HEK293 (cell line): Measurements from ENCODE around the gene RASA3.

Experiments
- CTCF ChIA-PET: fragments of 350-600 bp; formaldehyde crosslinking; extraction: SDS; loops from one replicate; lab custom pipeline; 2021; ENCODE audit warnings: antibody characterized with exemption; lab: Yijun Ruan, JAX
- POLR2A ChIA-PET: fragments of 300-600 bp; formaldehyde crosslinking; extraction: SDS; loops from one replicate; lab custom pipeline; 2020; ENCODE audit warnings: antibody characterized with exemption, inconsistent platforms; lab: Yijun Ruan, JAX
- H3K27ac ChIP-seq: fragments of 200-500 bp; sonication (Bioruptor generic); 2 replicates; pipeline ENCODE4 v1.5.1; 2014; ENCODE audit warnings: low read depth, low read length, control low read depth, inconsistent platforms; ENCODE audit errors: extremely low read depth
- H3K36me3 ChIP-seq, 2 experiments: fragments of 200-500 bp in 1 of 2; sonication (Bioruptor generic) in 1 of 2; 1 replicate in 1 of 2; 2 replicates in 1 of 2; pipeline ENCODE4 v1.5.1; 2014 to 2017; ENCODE audit warnings: inconsistent platforms in 2 of 2, low read length in 2 of 2; ENCODE audit not compliant: control insufficient read depth in 2 of 2, insufficient read depth in 1 of 2
- H3K4me1 ChIP-seq: fragments of 200-500 bp; sonication (Bioruptor generic); 2 replicates; pipeline ENCODE4 v1.5.1; 2014; ENCODE audit warnings: mild to moderate bottlenecking, low read length, inconsistent platforms; ENCODE audit not compliant: control insufficient read depth, insufficient read depth
- H3K4me3 ChIP-seq: 2 replicates; pipeline ENCODE4 v1.5.1; 2011; ENCODE audit warnings: low read depth, mild to moderate bottlenecking, control low read depth, low read length, moderate library complexity
- H3K9me3 ChIP-seq: fragments of 200-500 bp; sonication (Bioruptor generic); 2 replicates; pipeline ENCODE4 v1.5.1; 2014; ENCODE audit warnings: low read depth, low read length, inconsistent platforms; ENCODE audit not compliant: control insufficient read depth, insufficient read depth
- GLIS1 ChIP-seq: fragments of 450-650 bp; formaldehyde crosslinking; IDR thresholded peaks from 2 replicates; pipeline ENCODE4 v1.5.1; 2016; ENCODE audit warnings: missing biosample characterization, missing genetic modification characterization
- KLF9 ChIP-seq: fragments of 450-650 bp; formaldehyde crosslinking; IDR thresholded peaks from 2 replicates; pipeline ENCODE4 v1.5.1; 2016; ENCODE audit warnings: missing biosample characterization, missing genetic modification characterization, low read depth
- PATZ1 ChIP-seq: fragments of 450-650 bp; formaldehyde crosslinking; IDR thresholded peaks from 2 replicates; pipeline ENCODE4 v1.5.1; 2016; ENCODE audit warnings: missing biosample characterization, missing genetic modification characterization
- ZBTB17 ChIP-seq: fragments of 450-650 bp; formaldehyde crosslinking; IDR thresholded peaks from 2 replicates; pipeline ENCODE4 v1.5.1; 2016; ENCODE audit warnings: missing biosample characterization, missing genetic modification characterization
- ZIC2 ChIP-seq: fragments of 450-650 bp; formaldehyde crosslinking; IDR thresholded peaks from 2 replicates; pipeline ENCODE4 v1.5.1; 2016; ENCODE audit warnings: missing biosample characterization, missing genetic modification characterization
- ZNF174 ChIP-seq: fragments of 450-650 bp; formaldehyde crosslinking; IDR thresholded peaks from 2 replicates; pipeline ENCODE4 v1.5.0; 2017; ENCODE audit warnings: missing biosample characterization, mild to moderate bottlenecking, missing genetic modification characterization
- ZNF544 ChIP-seq: fragments of 450-650 bp; formaldehyde crosslinking; IDR thresholded peaks from 2 replicates; pipeline ENCODE4 v1.5.0; 2017; ENCODE audit warnings: missing biosample characterization, missing genetic modification characterization
- ZNF571 ChIP-seq: fragments of 450-650 bp; formaldehyde crosslinking; IDR thresholded peaks from 2 replicates; pipeline ENCODE4 v1.5.0; 2017; ENCODE audit warnings: missing biosample characterization, missing genetic modification characterization
- ZNF768 ChIP-seq: fragments of 450-650 bp; formaldehyde crosslinking; IDR thresholded peaks from 2 replicates; pipeline ENCODE4 v1.5.1; 2018; ENCODE audit warnings: missing biosample characterization, mild to moderate bottlenecking, missing genetic modification characterization
- ZNF777 ChIP-seq: fragments of 450-650 bp; formaldehyde crosslinking; IDR thresholded peaks from 2 replicates; pipeline ENCODE4 v1.5.1; 2017; ENCODE audit warnings: missing biosample characterization, missing genetic modification characterization, borderline replicate concordance
- ZSCAN30 ChIP-seq: fragments of 450-650 bp; IDR thresholded peaks from 2 replicates; pipeline ENCODE4 v1.5.1; 2018; ENCODE audit warnings: missing biosample characterization, mild to moderate bottlenecking, missing genetic modification characterization, moderate library complexity
- TF ChIP-seq, protein P1 (sequence below): fragments of 450-650 bp; formaldehyde crosslinking; conservative IDR thresholded peaks from 2 replicates; pipeline ENCODE4 v1.5.1; 2016; ENCODE audit warnings: low read depth, missing biosample characterization, missing genetic modification characterization
- TF ChIP-seq, protein P2 (sequence below): fragments of 450-650 bp; formaldehyde crosslinking; IDR thresholded peaks from 2 replicates; pipeline ENCODE4 v1.5.1; 2016; ENCODE audit warnings: missing biosample characterization, missing genetic modification characterization

The RASA3 gene

GRCh38 chr13:113939129-113939943, 193.1 kb downstream of the RASA3 start:
- Histone ChIP-seq H3K9me3 (no peaks in the 10 kb centered on the region), H3K27ac (no peak overlapping the region), H3K36me3 (no peaks in the 10 kb centered on the region), H3K4me3 (no peak overlapping the region), H3K4me1 (no peaks in the 10 kb centered on the region)
- POLR2A ChIA-PET: no interaction called here
- no peak for TF ChIP-seq PATZ1 (tag by site-specific recombination)
- no peak for TF ChIP-seq ZNF571 (tag by site-specific recombination)
- CTCF ChIA-PET: no interaction called here

GRCh38 chr13:113938716-113939115, 193.7 kb downstream of the RASA3 start:
- H3K9me3 ChIP-seq: no peaks in the 10 kb centered on the region
- peak; percentile 86 for TF ChIP-seq ZIC2 (tag by site-specific recombination)
- no peak for TF ChIP-seq ZSCAN30 (tag by site-specific recombination)
- no peak for TF ChIP-seq ZNF777 (tag by site-specific recombination)
- TF ChIP-seq GLIS1 (tag by site-specific recombination): peak; percentile 17; the same call in 1 of the 2 replicates
- TF ChIP-seq ZNF544 (tag by site-specific recombination): no peak
- no peak for TF ChIP-seq KLF9 (tag by site-specific recombination)
- TF ChIP-seq, all 188 proteins: peak for 2
- ChIA-PET POLR2A (no interaction called here), CTCF (no interaction called here)
- Histone ChIP-seq H3K36me3 (no peaks in the 10 kb centered on the region), H3K4me1 (no peaks in the 10 kb centered on the region), H3K4me3 (no peak overlapping the region), H3K27ac (no peak overlapping the region)

- Histone ChIP-seq H3K4me3 (no peak overlapping the region), H3K27ac (no peak overlapping the region), H3K4me1 (no peaks in the 10 kb centered on the region), H3K9me3 (no peaks in the 10 kb centered on the region), H3K36me3 (no peaks in the 10 kb centered on the region)
- no peak for TF ChIP-seq ZNF174
- TF ChIP-seq ZBTB17 (tag by site-specific recombination): peak; percentile 16; the same call in 1 of the 2 replicates
- ChIA-PET POLR2A (no interaction called here), CTCF (no interaction called here)
Measured at GRCh38 chr13:113938246-113938645, 194.2 kb downstream of the RASA3 start.

- H3K27ac ChIP-seq: no peak overlapping the region
- H3K4me3 ChIP-seq: no peak overlapping the region
- ChIA-PET CTCF (no interaction called here), POLR2A (no interaction called here)
- TF ChIP-seq, protein P1, sequence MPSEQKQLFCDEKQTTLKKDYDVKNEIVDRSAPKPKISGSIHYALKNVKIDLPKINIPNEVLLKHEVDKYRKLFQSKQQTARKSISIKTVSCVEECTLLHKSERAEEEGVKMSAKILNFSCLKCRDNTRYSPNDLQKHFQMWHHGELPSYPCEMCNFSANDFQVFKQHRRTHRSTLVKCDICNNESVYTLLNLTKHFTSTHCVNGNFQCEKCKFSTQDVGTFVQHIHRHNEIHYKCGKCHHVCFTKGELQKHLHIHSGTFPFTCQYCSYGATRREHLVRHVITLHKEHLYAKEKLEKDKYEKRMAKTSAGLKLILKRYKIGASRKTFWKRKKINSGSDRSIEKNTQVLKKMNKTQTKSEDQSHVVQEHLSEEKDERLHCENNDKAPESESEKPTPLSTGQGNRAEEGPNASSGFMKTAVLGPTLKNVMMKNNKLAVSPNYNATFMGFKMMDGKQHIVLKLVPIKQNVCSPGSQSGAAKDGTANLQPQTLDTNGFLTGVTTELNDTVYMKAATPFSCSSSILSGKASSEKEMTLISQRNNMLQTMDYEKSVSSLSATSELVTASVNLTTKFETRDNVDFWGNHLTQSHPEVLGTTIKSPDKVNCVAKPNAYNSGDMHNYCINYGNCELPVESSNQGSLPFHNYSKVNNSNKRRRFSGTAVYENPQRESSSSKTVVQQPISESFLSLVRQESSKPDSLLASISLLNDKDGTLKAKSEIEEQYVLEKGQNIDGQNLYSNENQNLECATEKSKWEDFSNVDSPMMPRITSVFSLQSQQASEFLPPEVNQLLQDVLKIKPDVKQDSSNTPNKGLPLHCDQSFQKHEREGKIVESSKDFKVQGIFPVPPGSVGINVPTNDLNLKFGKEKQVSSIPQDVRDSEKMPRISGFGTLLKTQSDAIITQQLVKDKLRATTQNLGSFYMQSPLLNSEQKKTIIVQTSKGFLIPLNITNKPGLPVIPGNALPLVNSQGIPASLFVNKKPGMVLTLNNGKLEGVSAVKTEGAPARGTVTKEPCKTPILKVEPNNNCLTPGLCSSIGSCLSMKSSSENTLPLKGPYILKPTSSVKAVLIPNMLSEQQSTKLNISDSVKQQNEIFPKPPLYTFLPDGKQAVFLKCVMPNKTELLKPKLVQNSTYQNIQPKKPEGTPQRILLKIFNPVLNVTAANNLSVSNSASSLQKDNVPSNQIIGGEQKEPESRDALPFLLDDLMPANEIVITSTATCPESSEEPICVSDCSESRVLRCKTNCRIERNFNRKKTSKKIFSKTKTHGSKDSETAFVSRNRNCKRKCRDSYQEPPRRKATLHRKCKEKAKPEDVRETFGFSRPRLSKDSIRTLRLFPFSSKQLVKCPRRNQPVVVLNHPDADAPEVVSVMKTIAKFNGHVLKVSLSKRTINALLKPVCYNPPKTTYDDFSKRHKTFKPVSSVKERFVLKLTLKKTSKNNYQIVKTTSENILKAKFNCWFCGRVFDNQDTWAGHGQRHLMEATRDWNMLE (tag by site-specific recombination): no peak
- TF ChIP-seq, protein P2, sequence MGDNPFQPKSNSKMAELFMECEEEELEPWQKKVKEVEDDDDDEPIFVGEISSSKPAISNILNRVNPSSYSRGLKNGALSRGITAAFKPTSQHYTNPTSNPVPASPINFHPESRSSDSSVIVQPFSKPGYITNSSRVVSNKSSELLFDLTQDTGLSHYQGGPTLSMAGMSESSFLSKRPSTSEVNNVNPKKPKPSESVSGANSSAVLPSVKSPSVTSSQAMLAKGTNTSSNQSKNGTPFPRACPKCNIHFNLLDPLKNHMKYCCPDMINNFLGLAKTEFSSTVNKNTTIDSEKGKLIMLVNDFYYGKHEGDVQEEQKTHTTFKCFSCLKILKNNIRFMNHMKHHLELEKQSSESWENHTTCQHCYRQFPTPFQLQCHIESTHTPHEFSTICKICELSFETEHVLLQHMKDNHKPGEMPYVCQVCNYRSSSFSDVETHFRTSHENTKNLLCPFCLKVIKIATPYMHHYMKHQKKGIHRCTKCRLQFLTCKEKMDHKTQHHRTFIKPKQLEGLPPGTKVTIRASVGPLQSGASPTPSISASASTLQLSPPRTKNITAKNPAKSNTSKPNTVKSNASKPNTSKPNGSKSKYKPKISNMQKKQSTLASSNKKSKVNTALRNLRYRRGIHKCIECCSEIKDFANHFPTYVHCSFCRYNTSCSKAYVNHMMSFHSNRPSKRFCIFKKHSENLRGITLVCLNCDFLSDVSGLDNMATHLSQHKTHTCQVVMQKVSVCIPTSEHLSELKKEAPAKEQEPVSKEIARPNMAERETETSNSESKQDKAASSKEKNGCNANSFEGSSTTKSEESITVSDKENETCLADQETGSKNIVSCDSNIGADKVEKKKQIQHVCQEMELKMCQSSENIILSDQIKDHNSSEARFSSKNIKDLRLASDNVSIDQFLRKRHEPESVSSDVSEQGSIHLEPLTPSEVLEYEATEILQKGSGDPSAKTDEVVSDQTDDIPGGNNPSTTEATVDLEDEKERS (tag by site-specific recombination): no peak
- TF ChIP-seq ZNF768 (tag by site-specific recombination): no peak
- H3K36me3 ChIP-seq: no peaks in the 10 kb centered on the region
- no peaks in the 10 kb centered on the region for H3K4me1 ChIP-seq
- H3K9me3 ChIP-seq: no peaks in the 10 kb centered on the region
Measured at GRCh38 chr13:113937527-113938180, 194.8 kb downstream of the RASA3 start.
